Measurements from ENCODE around the gene FLII.

FLII gene

GRCh38 chr17:18241229-18241871 is 17.2 kb downstream of the FLII start:
- no peak for DNase-seq

DNA sequence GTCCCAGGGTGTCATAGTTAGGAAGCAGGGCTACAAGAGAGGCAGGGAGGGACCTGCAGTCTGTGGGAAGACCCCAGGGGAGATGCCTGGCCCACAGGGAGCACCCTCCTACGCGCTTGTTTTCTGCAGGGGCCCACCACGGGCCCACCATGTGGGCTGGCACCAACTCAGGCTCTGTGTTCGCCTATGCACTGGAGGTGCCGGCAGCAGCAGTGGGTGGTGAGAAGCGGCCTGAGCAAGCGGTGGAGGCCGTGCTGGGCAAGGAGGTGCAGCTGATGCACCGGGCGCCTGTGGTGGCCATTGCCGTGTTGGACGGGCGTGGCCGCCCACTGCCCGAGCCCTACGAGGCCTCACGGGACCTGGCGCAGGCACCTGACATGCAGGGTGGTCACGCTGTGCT is 18.1 kb downstream of the FLII start:
- no peak for DNase-seq

- DNase-seq: no peak
Observed at GRCh38 chr17:18238299-18238698, 20.2 kb downstream of the FLII start.

DNA sequence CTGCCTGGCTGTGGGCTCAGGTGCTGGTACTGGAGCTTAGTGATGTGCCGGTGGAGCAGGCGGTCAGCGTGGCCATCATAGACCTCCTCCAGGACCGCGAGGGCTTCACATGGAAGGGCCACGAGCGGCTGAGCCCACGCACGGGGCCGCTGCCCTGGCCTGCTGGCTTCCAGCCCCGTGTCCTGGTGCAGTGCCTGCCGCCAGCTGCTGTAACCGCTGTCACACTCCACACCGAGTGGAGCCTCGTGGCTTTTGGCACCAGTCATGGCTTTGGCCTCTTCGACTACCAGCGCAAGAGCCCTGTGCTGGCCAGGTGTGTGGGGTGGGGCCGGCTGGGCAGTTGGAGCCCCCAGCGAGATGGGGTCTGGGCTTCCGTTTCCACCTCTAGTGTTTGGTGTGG is 21.1 kb downstream of the FLII start:
- no peak for DNase-seq

DNA sequence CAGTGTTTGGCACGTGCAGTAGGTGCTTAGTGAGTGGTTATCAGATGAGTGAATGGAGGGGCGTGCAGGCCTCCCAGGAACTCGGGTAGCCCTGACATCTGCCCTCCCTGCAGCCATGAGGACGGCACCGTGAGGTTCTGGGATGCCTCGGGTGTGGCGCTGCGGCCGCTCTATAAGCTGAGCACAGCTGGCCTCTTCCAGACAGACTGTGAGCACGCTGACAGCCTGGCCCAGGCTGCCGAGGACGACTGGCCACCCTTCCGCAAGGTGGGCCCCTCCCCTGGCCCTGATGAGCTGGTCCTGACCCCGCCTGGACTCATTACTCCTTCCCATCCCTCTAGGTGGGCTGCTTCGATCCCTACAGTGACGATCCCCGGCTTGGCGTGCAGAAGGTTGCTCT is 22.0 kb downstream of the FLII start:
- no peak for DNase-seq

DNA sequence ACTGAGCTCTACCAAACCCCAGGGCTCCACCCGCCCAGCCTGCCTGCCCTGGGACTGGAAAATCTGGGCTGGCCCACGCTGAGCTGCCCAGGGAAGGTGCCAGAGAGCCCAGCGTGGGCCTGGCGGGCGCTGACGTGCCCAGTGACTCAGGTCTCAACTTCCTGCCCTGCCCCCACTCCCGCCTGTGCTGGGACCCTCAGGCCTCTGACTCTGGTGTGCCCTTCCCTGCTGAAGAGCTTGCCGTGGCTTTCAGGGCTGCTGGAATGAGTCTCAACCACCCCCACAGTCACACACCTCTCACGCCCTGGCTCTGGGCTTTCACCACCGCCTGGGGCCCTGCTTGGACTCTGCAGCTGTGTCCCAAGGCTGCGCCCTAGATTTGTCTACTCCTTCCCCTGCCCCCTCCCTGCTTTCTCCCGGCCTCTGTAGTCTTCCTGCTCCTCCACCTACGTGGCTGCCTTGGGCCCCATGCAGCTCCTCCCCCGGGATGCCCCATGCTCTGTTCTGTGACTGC is 22.7 kb downstream of the FLII start:
- no peak for DNase-seq

GRCh38 chr17:18234853-18235380 is 23.6 kb downstream of the FLII start:
- DNase-seq: no peak

- DNase-seq: no peak
Observed at GRCh38 chr17:18233803-18234518, 24.6 kb downstream of the FLII start.

DNA sequence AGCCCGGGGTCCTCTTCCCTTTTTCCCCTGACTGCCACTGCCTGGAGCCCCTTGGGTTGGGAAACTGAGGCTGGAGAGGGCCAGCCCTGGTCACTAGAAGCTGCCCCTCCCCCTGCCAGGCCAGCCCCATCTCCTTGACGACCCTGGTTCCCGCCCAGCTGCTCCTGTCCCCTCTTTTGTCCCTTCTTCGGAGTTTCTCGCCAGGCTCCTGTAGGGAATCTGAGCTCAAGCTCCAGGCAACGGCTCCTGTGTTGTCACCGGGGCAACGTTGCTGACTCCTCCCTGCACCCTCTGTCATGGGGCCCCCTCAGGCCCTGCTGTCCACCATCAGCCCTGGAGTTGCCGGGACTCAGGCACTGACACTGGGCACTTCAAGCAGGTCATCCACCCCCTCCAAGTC is 27.4 kb downstream of the FLII start:
- no peak for DNase-seq

DNA sequence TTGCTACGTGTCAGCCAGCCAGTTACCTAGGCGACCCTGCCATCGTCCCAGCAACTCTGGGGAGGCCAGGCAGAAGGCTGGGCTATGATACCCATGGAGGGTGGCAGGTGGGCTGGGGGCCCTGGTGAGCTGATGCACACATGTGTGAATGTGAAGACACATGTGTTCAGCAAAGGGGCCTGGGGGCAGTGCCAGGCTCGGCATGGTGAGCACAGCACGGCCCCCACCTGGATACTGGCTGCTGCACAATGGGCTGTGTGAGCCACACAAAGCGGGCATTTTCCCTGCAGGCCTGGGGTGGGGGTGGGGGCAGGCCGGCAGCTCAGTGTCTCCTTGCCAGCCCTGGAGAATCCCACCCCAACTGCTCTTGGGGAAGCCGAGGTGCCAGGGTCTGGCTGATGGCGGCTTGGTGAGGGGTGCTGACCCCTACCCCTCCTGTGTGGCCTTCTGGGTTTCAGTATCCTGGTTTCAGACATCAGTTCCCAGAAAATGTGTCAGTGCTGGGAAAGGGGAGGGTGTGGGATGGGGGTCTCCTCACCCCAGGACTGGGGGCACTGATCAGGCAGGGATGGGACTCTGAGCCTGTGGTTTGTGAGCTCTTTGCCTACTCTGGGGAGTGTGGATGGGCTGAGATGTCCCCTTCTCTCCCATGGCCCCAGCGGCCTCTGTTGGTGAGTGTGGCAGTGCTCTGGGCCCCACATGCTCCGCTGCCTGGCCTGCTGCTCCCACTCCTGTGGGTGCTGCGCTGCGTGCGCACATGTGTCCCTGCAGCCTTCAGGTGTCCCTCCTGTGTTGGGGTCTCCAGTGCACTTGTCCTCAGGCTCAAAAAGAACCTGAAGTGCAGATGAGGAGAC is 28.0 kb downstream of the FLII start:
- no peak for DNase-seq

DNA sequence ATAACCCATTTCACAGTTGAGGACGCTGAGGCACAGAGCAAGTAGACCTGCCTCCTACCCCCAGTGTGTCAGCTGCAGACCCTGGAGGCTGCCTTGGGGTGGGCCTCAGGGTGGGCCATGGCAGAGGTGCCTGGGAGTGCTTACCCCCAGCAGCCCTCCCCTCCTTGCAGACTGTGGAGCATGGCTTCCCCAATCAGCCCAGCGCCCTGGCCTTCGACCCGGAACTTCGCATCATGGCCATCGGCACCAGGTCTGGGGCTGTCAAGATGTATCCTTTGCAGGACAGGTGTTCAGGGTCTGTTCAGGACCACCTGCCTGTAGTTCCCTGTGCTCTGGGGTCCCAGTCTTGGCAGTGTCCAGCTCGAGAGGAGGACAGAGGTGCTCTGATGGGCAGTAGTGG is 28.8 kb downstream of the FLII start:
- no peak for DNase-seq

DNA sequence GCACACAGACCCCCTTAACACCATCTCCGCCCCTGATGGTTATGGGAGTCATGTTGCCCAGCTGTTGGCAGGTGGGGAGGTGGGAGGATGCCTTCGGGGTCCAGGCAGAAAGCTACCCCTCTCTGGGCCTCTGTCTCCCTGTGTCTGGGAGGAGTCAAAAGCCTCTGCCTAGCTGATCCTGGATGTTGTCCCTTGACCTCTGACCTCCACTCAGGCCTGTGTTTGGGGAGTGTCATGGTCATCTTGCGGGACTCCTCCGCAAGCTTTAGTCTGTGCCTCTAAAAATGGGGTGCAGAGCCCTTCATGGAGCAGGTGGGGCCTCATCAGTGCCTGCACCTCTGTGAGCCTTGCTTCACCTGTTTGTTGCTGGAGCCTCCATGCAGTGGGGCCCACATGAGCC is 29.3 kb downstream of the FLII start:
- no peak for DNase-seq

GRCh38 chr17:18228176-18228682 is 30.3 kb downstream of the FLII start:
- DNase-seq: no peak

DNA sequence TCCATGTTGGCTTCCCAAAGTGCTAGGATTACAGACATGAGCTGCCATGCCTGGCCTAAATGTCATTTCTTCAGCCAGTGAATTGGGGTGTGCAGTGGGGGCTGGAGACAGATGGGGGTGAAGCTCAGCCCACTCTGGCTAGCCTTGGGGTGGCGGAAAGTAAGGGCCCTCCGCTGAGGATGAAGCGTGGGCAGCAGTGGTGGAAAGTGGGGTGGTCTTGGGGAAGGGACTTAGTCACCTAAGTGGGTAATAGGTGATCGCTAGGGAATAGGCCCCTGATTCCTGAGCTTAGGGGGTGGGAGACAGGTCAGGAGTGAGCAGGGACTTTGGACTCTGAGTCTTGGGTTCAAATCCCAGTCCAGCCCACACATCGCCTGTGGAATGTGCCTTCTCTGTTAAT is 30.9 kb downstream of the FLII start:
- DNase-seq: no peak

DNA sequence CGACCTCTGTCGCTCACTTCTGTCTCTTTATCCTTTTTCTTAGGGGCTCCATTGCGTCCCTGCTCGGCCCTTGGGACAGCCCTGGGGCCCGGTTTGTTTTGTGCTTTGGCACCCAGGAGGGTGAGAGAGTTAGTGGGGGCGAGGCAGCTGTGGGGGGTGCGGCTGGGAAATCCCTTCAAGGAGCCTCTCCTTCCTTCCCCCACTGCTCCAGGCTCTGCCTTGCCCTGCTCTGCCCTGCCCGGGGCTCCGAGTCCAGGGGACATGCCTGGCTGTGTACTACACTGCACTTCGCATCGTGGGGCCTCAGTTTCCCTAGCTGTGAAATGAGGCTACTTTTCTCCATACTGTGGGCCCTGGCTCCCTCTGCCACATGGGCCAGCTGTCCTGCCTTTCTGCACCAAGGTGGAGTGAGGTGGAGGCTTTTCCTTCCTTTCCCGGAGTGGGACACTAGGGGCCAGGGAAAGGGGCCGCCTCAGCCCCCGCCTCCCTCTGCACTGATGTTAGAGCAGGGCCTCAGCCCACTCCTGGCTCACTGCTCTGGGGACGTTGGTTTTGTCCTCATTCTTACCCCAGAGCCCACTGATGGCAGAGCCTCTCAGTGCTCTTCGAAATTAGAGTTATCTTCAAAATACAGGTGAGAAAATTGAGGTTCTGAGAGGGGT is 32.1 kb downstream of the FLII start:
- DNase-seq: peak; percentile 25

DNA sequence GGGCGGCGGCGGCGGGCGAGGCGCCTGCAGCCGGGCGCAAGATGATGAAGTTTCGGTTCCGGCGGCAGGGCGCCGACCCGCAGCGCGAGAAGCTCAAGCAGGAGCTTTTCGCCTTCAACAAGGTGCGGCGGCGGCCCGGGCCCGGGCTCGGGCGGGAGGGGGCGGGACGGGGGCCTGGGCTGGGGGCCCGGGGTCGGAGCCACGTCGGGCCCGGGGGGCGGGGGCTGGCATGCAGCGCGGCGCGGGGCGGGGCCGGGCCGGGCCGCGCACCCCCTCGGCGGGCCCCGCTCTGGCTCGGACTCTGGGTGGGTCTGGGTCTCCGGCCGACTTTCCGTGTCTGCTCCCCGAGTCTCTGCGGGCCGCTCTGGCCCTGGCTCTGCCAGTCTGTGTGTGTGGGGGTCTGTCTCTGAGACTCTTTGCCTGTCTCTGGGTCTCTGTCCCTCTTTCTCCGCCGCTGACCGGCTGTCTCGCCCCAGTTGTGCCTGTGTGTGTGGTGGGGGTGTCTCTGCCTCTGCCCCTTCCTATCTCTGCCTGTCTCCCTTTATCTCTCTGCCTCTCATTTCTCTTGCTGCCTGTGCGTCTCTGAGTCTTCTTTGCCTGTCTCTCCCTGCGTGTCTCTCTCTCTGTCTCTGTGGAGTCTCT is 32.8 kb downstream of the FLII start:
- DNase-seq: no peak

DNA sequence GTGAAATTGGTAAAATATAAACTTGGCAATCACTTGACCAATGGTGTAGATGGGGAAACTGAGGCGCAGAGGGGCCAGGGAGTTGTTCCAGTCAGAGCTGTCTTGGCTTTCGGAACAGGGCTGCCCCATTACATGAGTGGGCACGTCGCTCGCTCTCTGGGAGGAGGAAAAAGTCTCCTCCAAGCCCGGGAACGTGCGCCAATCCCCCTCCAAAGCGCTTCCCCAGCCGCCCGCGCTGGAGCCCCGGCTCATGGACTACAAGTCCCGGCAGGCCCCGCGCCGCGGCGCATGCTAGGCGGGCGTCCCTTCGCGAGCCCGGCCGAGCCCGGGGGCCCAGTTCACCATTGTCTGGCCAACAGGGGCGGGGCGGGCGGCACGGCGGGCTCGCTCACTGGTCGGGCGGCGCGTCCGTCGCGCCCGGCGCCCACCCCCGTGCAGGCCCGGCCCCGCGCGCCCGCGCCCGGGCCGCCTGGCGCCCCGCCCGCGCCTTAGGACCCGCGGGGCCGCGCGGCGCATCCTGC is 33.4 kb downstream of the FLII start, which contains the start of gene LLGL1:
Gene LLGL1 (plus strand): TSS at position 515 of the 521 bp plus-strand sequence. CDS start 48 bp downstream, outside the sequence.
- DNase-seq: peak; percentile 95

GRCh38 chr17:18224387-18225120 is 34.0 kb downstream of the FLII start:
- no peak for DNase-seq

DNA sequence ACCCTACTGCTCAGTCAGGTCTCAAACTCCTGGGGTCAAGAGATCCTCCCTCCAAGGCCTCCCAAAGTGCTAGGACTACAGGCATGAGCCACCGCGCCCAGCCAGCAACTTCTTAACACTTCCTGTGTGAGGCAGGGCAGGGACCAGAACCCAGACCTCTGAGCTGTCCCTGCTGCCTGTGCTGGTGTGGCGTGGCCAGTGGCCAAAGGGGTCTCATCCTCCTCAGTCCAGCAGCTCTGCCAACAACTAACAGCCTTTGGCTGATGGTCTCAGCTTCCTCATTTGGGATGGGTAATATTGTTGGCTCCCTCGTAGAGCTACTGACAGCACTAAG is 34.5 kb downstream of the FLII start:
- DNase-seq: no peak

DNA sequence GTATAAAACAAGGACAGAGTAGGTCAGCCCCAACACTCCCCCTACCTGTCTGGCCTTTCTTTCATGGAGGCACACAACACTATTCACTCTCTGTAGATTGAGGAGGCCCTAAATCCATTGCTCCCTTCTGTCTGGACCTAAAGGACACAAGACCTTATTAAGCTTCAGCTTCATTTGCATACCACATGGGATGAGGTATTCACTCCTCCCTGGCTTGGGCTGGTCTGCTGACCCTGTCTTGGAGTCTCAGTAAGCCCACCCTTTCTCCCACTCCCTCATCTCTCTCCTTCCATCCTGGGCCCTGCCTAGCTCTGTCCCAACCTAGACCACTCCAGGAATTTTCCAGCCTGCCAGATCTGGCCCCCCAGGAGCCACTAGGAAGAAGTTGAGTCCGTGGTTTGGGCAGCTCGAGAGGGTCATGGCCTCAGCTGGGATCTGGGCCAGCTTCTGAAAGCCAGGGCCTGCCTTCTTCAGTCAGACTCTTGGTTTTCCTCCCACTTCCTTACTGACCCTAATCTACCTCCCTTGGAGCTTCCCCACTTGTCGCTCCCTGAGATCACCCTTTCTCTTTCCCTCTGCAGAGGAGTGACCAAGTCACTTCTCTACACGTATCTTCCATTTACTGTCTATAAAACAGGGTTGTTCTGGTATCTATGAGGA is 39.7 kb downstream of the FLII start:
- DNase-seq: no peak
